Measurements from ENCODE around the gene CCDC85A.

- no peak for TF ChIP-seq ZFP30 (CRISPR knock-in tag; IDR thresholded peaks at IDR 0.05)
- TF ChIP-seq ESRRG (CRISPR knock-in tag; IDR thresholded peaks at IDR 0.05) = no peak
- no peak for TF ChIP-seq PATZ1 (CRISPR knock-in tag; IDR thresholded peaks at IDR 0.05; ENCODE audit: borderline replicate concordance)
- TF ChIP-seq CSRNP3 (CRISPR knock-in tag; IDR thresholded peaks at IDR 0.05) = no peak
- TF ChIP-seq CREB5 (CRISPR knock-in tag; IDR thresholded peaks at IDR 0.05; ENCODE audit: low read depth) = no peak
- no peak for TF ChIP-seq ARNTL (CRISPR knock-in tag; IDR thresholded peaks at IDR 0.05; ENCODE audit: borderline replicate concordance, low read depth)
These were observed 131.0 kb downstream of the CCDC85A start for GRCh38 chr2:56314796-56315195.

Data from SK-N-SH treated with all-trans-retinoic acid at 6 μM for 48 hours (cell line).